GM12878 (cell line): ENCODE measurements around the gene USP54. TPM values are rescaled to one million over a fixed set of nuclear protein-coding genes. Genes with fewer than 3 reads are reported as not detected.

Source experiments
- ATAC-seq: fragments of 200-7000 bp; cut with Tn5 transposase; 3 replicates; pipeline ENCODE4 v1.9.1; 2020; ENCODE audit warnings: mild to moderate bottlenecking, moderate library complexity
- BruUV-seq: library from RNA; stranded (reverse); fragments of 400-500 nt; replicated peaks from 2 replicates; lab custom pipeline; 2021; lab: Mats Ljungman, UMichigan
- CTCF ChIA-PET: fragments of 300-600 bp; sonication (Branson Sonifier 250); formaldehyde crosslinking; extraction: SDS; loops from one replicate; lab custom pipeline; 2021; ENCODE audit warnings: inconsistent platforms; lab: Yijun Ruan, JAX
- POLR2A ChIA-PET: fragments of 350-600 bp; formaldehyde crosslinking; extraction: SDS; loops from one replicate; lab custom pipeline; 2021; ENCODE audit warnings: inconsistent platforms; lab: Charles Lee
- RAD21 ChIA-PET: fragments of 300-600 bp; sonication (Branson Sonifier 250); formaldehyde crosslinking; loops from one replicate; lab custom pipeline; 2023; ENCODE audit warnings: antibody characterized with exemption; ENCODE audit not compliant: unreplicated experiment; lab: Charles Lee
- SMC1A ChIA-PET: fragments of 300-600 bp; sonication (Branson Sonifier 250); formaldehyde crosslinking; loops from one replicate; lab custom pipeline; 2023; ENCODE audit not compliant: unreplicated experiment, uncharacterized antibody; lab: Charles Lee
- DNase-seq: peaks from one replicate; pipeline ENCODE4 v3.0.0-alpha.2; 2011; ENCODE audit warnings: low read depth, low spot score
- FAIRE-seq: peaks from 3 replicates; lab custom pipeline; 2011; peaks lifted over from hg19 to GRCh38; lab: Jason Lieb, UNC
- H2AFZ ChIP-seq: 2 replicates; pipeline ENCODE4 v1.6.0; 2011; ENCODE audit warnings: low read depth, low read length, control low read depth; ENCODE audit not compliant: control insufficient read depth
- H3K27ac ChIP-seq: 2 replicates; pipeline ENCODE4 v1.5.1; 2011; ENCODE audit warnings: control low read depth; ENCODE audit not compliant: control insufficient read depth, insufficient read depth
- H3K27me3 ChIP-seq, 2 experiments: replicated peaks in 1 of 2; 2 replicates each; pipeline versions ENCODE4 v1.6.0 to v1.6.1; 2011; ENCODE audit warnings: low read length in 1 of 2; ENCODE audit not compliant: control insufficient read depth in 2 of 2, insufficient read depth in 2 of 2
- H3K36me3 ChIP-seq, 2 experiments: 2 replicates each; pipeline ENCODE4 v1.5.1; 2011; ENCODE audit warnings: low read length in 1 of 2; ENCODE audit not compliant: control insufficient read depth in 2 of 2, insufficient read depth in 2 of 2
- H3K4me1 ChIP-seq: 2 replicates; pipeline ENCODE4 v1.6.1; 2011; ENCODE audit warnings: mild to moderate bottlenecking, low read length, moderate library complexity, mixed read lengths; ENCODE audit not compliant: control insufficient read depth, insufficient read depth
- H3K4me2 ChIP-seq: 2 replicates; pipeline ENCODE4 v1.6.0; 2011; ENCODE audit warnings: control low read depth; ENCODE audit not compliant: control insufficient read depth, insufficient read depth
- H3K4me3 ChIP-seq: fragments of 200-600 bp; sonication (generic); 2 replicates; pipeline ENCODE4 v1.5.1; 2016
- H3K79me2 ChIP-seq: 2 replicates; pipeline ENCODE4 v1.6.0; 2011; ENCODE audit warnings: low read length; ENCODE audit not compliant: control insufficient read depth, insufficient read depth
- H3K9ac ChIP-seq: 2 replicates; pipeline ENCODE4 v1.8.0; 2011; ENCODE audit warnings: low read length, control low read depth, mixed read lengths; ENCODE audit not compliant: control insufficient read depth, insufficient read depth
- H3K9me3 ChIP-seq: replicated peaks from 3 replicates; pipeline ENCODE4 v1.5.1; 2011; ENCODE audit warnings: mild to moderate bottlenecking, low read length; ENCODE audit not compliant: control insufficient read depth, insufficient read depth
- H4K20me1 ChIP-seq: 2 replicates; pipeline ENCODE4 v1.6.0; 2011; ENCODE audit not compliant: control insufficient read depth, insufficient read depth
- CBX5 ChIP-seq: sonication (generic); IDR thresholded peaks from 2 replicates; pipeline ENCODE4 v1.6.1; 2016; ENCODE audit warnings: low read depth, moderate library complexity, mild to moderate bottlenecking, inconsistent platforms
- GABPA ChIP-seq: IDR thresholded peaks from 2 replicates; pipeline ENCODE4 v1.6.1; 2014; ENCODE audit warnings: antibody characterized with exemption, low read depth, mild to moderate bottlenecking, inconsistent platforms
- NRF1 ChIP-seq: conservative IDR thresholded peaks from 2 replicates; pipeline ENCODE4 v1.6.1; 2011; ENCODE audit warnings: mild to moderate bottlenecking, low read depth, low read length, improper control_type of control experiment
- SIX5 ChIP-seq: IDR thresholded peaks from 2 replicates; pipeline ENCODE4 v1.6.1; 2011; ENCODE audit warnings: mild to moderate bottlenecking, low read depth, low read length, moderate library complexity; ENCODE audit not compliant: severe bottlenecking
- ZBED1 ChIP-seq: IDR thresholded peaks from 2 replicates; pipeline ENCODE4 v1.6.1; 2016; ENCODE audit warnings: borderline replicate concordance
- WGBS: methylation state at CpG from one replicate; pipeline ENCODE4 v1.1.6; 2016; ENCODE audit warnings: low lambda C conversion rate; ENCODE audit not compliant: insufficient replicate concordance, insufficient coverage; ENCODE audit errors: missing lambda C conversion rate; 5-methylcytosine and 5-hydroxymethylcytosine counted together
- in situ Hi-C: fragments of 300-500 bp; cut with MboI; formaldehyde crosslinking; loops from 9 replicates; pipeline ENCODE4 v1.14.3; 2018; ENCODE audit warnings: mixed read lengths
- intact Hi-C: fragments of 100-400 bp; cut with micrococcal nuclease; formaldehyde crosslinking; loops from one replicate; pipeline ENCODE4 v1.14.2; 2022; ENCODE audit not compliant: unreplicated experiment
- polyA plus RNA-seq, 11 experiments: library from polyadenylated mRNA; depleted of rRNA in 4 of 11; unstranded in 6 of 11; stranded (reverse) in 5 of 11; fragments of >200 nt; fragmentation: Nextera tagmentation in 4 of 11; fragmentation: Illumina TruSeq in 1 of 11; extraction: Ambion mirVana in 4 of 11; extraction: Trizol in 1 of 11; gene quantifications; 1 replicate in 1 of 11; 2 replicates in 10 of 11; pipeline versions ENCODE4 v1.2.1 to v1.2.3, GENCODE V29; 2011 to 2016; ENCODE audit warnings: inconsistent platforms in 2 of 11, missing spikeins in 2 of 11, low read depth in 1 of 11
- total RNA-seq, 4 experiments: library from RNA; depleted of rRNA in 3 of 4; stranded (reverse); fragments of >200 nt in 3 of 4; fragmentation: Illumina TruSeq in 1 of 4; extraction: Trizol in 1 of 4; gene quantifications; 2 replicates each; pipeline versions ENCODE4 v1.2.1 to v1.2.3, GENCODE V29; 2013 to 2021
- TF ChIP-seq, protein P1 (sequence below): fragments of 450-650 bp; IDR thresholded peaks from 2 replicates; pipeline ENCODE4 v1.6.1; 2018; ENCODE audit warnings: mild to moderate bottlenecking, low read depth, moderate library complexity; ENCODE audit not compliant: partially characterized antibody
- TF ChIP-seq, protein P2 (sequence below): IDR thresholded peaks from 2 replicates; pipeline ENCODE4 v1.6.1; 2011; ENCODE audit warnings: mild to moderate bottlenecking, low read depth, low read length, moderate library complexity; ENCODE audit not compliant: insufficient replicate concordance
- TF ChIP-seq, protein P3 (sequence below): IDR thresholded peaks from 2 replicates; pipeline ENCODE4 v1.6.1; 2011; ENCODE audit warnings: borderline replicate concordance, low read depth, mild to moderate bottlenecking, moderate library complexity, mixed read lengths, low read length; ENCODE audit not compliant: insufficient read depth; ENCODE audit errors: extremely low read length

USP54 gene
- total and polyA plus RNA-seq, 10 of the 15 experiments (the other 5 are each of a cell fraction or from before 2014, with no cell fraction given): 0.93 to 10.5 (median 5.5) TPM

DNA sequence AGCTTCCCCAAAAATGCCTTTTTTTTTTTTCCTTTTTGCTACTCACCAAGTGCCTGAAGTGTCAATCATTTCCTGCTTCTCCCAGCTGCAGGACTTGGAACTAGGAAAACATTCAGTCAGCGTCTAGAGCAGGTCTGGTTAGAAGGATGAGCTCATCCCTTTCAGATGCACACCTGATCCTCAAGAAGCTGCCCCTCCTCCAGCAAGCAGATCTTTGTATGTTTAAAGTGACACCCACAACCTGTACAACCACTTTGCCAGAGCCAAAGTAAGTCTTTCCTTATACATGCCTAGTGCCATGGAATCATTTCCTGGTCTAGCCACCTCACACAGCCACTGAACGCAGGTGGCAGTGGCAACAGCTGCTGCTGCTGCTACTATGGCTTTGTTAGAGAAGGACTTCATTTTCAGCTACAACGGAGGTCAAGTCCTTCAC is 10.4 kb upstream of the USP54 start (continued):
- TF ChIP-seq, protein P1, sequence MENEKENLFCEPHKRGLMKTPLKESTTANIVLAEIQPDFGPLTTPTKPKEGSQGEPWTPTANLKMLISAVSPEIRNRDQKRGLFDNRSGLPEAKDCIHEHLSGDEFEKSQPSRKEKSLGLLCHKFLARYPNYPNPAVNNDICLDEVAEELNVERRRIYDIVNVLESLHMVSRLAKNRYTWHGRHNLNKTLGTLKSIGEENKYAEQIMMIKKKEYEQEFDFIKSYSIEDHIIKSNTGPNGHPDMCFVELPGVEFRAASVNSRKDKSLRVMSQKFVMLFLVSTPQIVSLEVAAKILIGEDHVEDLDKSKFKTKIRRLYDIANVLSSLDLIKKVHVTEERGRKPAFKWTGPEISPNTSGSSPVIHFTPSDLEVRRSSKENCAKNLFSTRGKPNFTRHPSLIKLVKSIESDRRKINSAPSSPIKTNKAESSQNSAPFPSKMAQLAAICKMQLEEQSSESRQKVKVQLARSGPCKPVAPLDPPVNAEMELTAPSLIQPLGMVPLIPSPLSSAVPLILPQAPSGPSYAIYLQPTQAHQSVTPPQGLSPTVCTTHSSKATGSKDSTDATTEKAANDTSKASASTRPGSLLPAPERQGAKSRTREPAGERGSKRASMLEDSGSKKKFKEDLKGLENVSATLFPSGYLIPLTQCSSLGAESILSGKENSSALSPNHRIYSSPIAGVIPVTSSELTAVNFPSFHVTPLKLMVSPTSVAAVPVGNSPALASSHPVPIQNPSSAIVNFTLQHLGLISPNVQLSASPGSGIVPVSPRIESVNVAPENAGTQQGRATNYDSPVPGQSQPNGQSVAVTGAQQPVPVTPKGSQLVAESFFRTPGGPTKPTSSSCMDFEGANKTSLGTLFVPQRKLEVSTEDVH: no peak

DNA sequence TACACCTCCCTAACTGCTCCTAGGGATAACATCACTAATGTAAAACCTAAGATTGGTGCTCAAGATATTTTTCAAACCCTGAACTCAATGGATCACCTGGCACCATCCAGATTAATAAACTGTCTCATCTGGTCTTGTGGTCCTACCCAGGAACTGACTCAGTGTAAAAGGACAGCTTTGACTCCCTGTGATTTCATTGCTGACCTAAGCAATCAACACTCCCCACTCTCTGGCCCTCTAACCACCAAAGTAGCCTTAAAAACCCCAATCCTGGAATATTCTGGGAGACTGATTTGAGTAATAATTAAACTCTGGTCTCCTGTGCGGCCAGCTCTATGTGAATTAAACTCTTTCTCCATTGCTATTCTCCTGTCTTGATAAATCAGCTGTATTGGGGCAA is 6.2 kb upstream of the USP54 start:
- ChIA-PET POLR2A (interaction anchor here (0.5 kb wide), 1 partner anchor 407 kb away, joined by 4 read pairs; no protein-coding TSS in a partner anchor), SMC1A (interaction anchor here (2.0 kb wide), 1 partner anchor 62 kb away, joined by 4 read pairs; no protein-coding TSS in a partner anchor), RAD21 (no interaction called here), CTCF (interaction anchor here (0.6 to 1.6 kb wide), 2 partner anchors 65 to 68 kb away, joined by 4 to 5 read pairs; no protein-coding TSS in a partner anchor)
- FAIRE-seq (no peak), ATAC-seq (no peak), DNase-seq (no peak)
- WGBS: 94% methylated on average over 1 of the region's 1 CpG
- Histone ChIP-seq H3K9me3 (no peaks in the 10 kb centered on the region), H3K79me2 (no peaks in the 10 kb centered on the region), H3K4me2 (no peak overlapping the region), H4K20me1 (no peaks in the 10 kb centered on the region), H3K9ac (no peak overlapping the region), H3K27ac (no peak overlapping the region), H3K4me1 (no peaks in the 10 kb centered on the region), H3K27me3 (no peaks in the 10 kb centered on the region), H3K4me3 (no peak overlapping the region), H2AFZ (no peak overlapping the region), H3K36me3 (no peaks in the 10 kb centered on the region)
- TF ChIP-seq NRF1 (no peak), ZBED1 (no peak), SIX5 (no peak), CBX5 (no peak), GABPA (no peak)
- TF ChIP-seq, protein P2, sequence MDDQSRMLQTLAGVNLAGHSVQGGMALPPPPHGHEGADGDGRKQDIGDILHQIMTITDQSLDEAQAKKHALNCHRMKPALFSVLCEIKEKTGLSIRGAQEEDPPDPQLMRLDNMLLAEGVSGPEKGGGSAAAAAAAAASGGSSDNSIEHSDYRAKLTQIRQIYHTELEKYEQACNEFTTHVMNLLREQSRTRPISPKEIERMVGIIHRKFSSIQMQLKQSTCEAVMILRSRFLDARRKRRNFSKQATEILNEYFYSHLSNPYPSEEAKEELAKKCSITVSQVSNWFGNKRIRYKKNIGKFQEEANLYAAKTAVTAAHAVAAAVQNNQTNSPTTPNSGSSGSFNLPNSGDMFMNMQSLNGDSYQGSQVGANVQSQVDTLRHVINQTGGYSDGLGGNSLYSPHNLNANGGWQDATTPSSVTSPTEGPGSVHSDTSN: no peak
- TF ChIP-seq, protein P3, sequence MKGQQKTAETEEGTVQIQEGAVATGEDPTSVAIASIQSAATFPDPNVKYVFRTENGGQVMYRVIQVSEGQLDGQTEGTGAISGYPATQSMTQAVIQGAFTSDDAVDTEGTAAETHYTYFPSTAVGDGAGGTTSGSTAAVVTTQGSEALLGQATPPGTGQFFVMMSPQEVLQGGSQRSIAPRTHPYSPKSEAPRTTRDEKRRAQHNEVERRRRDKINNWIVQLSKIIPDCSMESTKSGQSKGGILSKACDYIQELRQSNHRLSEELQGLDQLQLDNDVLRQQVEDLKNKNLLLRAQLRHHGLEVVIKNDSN: no peak
- intact Hi-C loops (loop anchor here (2.0 kb wide), 1 partner anchor 23 kb away; no protein-coding TSS in a partner anchor), in situ Hi-C loops (no loop called here)
- no TSS peak for BruUV-seq
